Fibroblast of lung (primary cell): ENCODE data around the gene PATJ.
"Not testable (repeated sequence)": the region's sequence is repeated elsewhere in the genome, so short reads cannot be mapped to it uniquely, and the experiment has no call there.

Experiments used
- CTCF ChIP-seq, 2 donors: IDR thresholded peaks in 1 of 2; conservative IDR thresholded peaks in 1 of 2; 1 replicate in 1 of 2; 2 replicates in 1 of 2; pipeline ENCODE4 v1.5.1; 2011 to 2012; ENCODE audit warnings: low read length in 2 of 2, control low read depth in 1 of 2, inconsistent platforms in 1 of 2, low read depth in 1 of 2, mild to moderate bottlenecking in 1 of 2
- EZH2 ChIP-seq: IDR thresholded peaks from 2 replicates; pipeline ENCODE4 v1.5.1; 2012; ENCODE audit warnings: low read length, control low read depth, mild to moderate bottlenecking; ENCODE audit errors: missing control alignments

GRCh38 chr1:62183164-62184020, 441.1 kb downstream of the PATJ start:
- not testable (repeated sequence) for TF ChIP-seq CTCF (conservative IDR thresholded peaks at IDR 0.05 in 1 of 2, IDR thresholded peaks at IDR 0.05 in 1 of 2; ENCODE audit: low read depth in 1 of 2, low read length in 2 of 2); EZH2
